ENCODE results near the gene VRK1.

VRK1 gene

GRCh38 chr14:96925422-96925821 is 128.2 kb downstream of the VRK1 start:
- no peak for DNase-seq (ENCODE audit: low spot score)

DNA sequence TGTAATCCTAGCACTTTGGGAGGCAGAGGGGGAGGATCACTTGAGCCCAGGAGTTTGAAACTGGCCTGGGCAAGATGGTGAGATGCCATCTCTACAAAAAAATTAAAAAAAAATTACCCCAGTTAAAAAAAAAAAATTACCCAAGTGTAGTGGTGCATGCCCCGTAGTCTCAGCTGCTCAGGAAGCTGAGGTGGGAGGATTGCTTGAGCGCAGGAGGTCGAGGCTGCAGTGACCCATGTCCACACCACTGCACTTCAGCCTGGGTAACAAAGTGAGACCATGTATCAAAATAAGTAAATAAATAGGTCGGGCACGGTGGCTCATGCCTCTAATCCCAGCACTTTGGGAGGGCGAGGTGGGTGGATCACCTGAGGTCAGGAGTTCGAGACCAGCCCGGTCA is 128.8 kb downstream of the VRK1 start:
- DNase-seq (ENCODE audit: low spot score), result no peak

GRCh38 chr14:96928779-96929380 is 131.7 kb downstream of the VRK1 start:
- DNase-seq (ENCODE audit: low spot score), result no peak

DNA sequence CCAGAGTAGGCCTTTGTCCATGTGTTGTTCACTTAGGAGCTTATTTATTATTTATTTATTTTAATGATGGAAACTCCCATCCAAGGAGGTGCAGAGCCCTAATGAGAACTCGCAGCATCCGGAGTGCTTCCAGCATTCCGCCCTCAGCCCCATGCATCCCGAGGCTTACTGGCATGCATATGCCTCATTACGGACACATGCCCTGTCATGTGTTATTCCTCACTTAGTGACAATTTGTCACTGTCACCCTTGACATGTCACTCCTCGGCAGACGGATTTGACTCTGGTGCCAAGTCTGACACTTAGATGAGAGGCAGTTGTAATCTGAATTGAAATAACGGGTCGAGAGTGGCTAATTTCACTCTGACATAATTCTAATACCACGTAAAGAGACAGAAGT is 132.8 kb downstream of the VRK1 start:
- DNase-seq (ENCODE audit: low spot score), result no peak

DNA sequence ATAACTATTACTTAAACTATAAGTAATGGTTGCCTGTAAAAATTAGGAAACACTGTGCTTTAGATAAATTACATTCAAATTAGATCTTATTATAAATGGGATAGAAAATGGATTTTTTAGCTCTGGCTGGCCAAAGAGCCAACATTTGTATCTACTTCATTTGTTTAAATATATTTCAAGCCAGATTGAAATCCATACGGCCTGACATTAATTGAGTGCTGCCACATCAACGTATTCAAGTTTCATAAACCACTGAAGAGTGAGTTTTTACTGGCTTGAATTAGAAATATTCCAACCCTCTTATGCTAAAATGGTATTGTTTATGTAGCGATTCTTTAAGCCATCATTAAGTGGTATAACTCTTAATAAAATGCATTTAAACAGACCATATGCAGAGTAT is 133.3 kb downstream of the VRK1 start:
- no peak for DNase-seq (ENCODE audit: low spot score)

Measured in germinal center (tissue), 1 donor.